HEK293 (cell line): ENCODE data around the gene LAMTOR3.

ENCODE experiments used
- ATF2 ChIP-seq: fragments of 450-650 bp; formaldehyde crosslinking; IDR thresholded peaks from 2 replicates; pipeline ENCODE4 v1.5.1; 2016; ENCODE audit warnings: missing biosample characterization, missing genetic modification characterization, low read depth
- CTCF ChIP-seq: fragments of 450-650 bp; formaldehyde crosslinking; IDR thresholded peaks from 2 replicates; pipeline ENCODE4 v1.5.1; 2016; ENCODE audit warnings: missing biosample characterization, missing genetic modification characterization
- SETDB1 ChIP-seq: IDR thresholded peaks from one replicate; pipeline ENCODE4 v1.6.1; 2017; ENCODE audit warnings: mild to moderate bottlenecking, low read length, moderate library complexity, mixed read lengths; ENCODE audit not compliant: insufficient read length
- TRIM28 ChIP-seq: IDR thresholded peaks from 2 replicates; pipeline ENCODE4 v1.6.1; 2011; ENCODE audit warnings: low read length, control low read depth, borderline replicate concordance
- ZBTB44 ChIP-seq: fragments of 450-650 bp; IDR thresholded peaks from 2 replicates; pipeline ENCODE4 v1.5.1; 2018; ENCODE audit warnings: missing biosample characterization, mild to moderate bottlenecking, missing genetic modification characterization
- ZBTB48 ChIP-seq: fragments of 450-650 bp; formaldehyde crosslinking; IDR thresholded peaks from 2 replicates; pipeline ENCODE4 v1.5.1; 2016; ENCODE audit warnings: missing biosample characterization, missing genetic modification characterization
- ZEB2 ChIP-seq: fragments of 450-650 bp; formaldehyde crosslinking; IDR thresholded peaks from 2 replicates; pipeline ENCODE4 v1.5.1; 2016; ENCODE audit warnings: missing biosample characterization, missing genetic modification characterization
- ZFP37 ChIP-seq: fragments of 450-650 bp; formaldehyde crosslinking; IDR thresholded peaks from 2 replicates; pipeline ENCODE4 v1.5.1; 2016; ENCODE audit warnings: missing biosample characterization, missing genetic modification characterization
- ZNF324 ChIP-seq: fragments of 450-650 bp; formaldehyde crosslinking; IDR thresholded peaks from 2 replicates; pipeline ENCODE4 v1.5.1; 2016; ENCODE audit warnings: missing biosample characterization, missing genetic modification characterization
- ZNF555 ChIP-seq: fragments of 450-650 bp; formaldehyde crosslinking; conservative IDR thresholded peaks from 2 replicates; pipeline ENCODE4 v1.5.1; 2017; ENCODE audit warnings: missing biosample characterization, mild to moderate bottlenecking, missing genetic modification characterization, inconsistent platforms
- ZSCAN23 ChIP-seq: fragments of 450-650 bp; formaldehyde crosslinking; IDR thresholded peaks from 2 replicates; pipeline ENCODE4 v1.5.1; 2016; ENCODE audit warnings: missing biosample characterization, missing genetic modification characterization
- TF ChIP-seq, protein P1 (sequence below): fragments of 450-650 bp; formaldehyde crosslinking; IDR thresholded peaks from 2 replicates; pipeline ENCODE4 v1.5.1; 2016; ENCODE audit warnings: missing biosample characterization, missing genetic modification characterization

GRCh38 chr4:99878604-99879003 lies 15.6 kb downstream of the LAMTOR3 start:
- TF ChIP-seq ZEB2 (tag by site-specific recombination): no peak
- no peak for TF ChIP-seq CTCF (tag by site-specific recombination)
- no peak for TF ChIP-seq SETDB1
- TF ChIP-seq ATF2 (tag by site-specific recombination): no peak
- TF ChIP-seq, protein P1, sequence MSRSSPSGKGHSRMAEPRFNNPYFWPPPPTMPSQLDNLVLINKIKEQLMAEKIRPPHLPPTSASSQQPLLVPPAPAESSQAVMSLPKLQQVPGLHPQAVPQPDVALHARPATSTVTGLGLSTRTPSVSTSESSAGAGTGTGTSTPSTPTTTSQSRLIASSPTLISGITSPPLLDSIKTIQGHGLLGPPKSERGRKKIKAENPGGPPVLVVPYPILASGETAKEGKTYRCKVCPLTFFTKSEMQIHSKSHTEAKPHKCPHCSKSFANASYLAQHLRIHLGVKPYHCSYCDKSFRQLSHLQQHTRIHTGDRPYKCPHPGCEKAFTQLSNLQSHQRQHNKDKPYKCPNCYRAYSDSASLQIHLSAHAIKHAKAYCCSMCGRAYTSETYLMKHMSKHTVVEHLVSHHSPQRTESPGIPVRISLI (tag by site-specific recombination): no peak
- no peak for TF ChIP-seq ZBTB44
- no peak for TF ChIP-seq ZFP37
- TF ChIP-seq ZSCAN23 (tag by site-specific recombination): no peak
- TF ChIP-seq TRIM28: no peak
- no peak for TF ChIP-seq ZNF324 (tag by site-specific recombination)
- no peak for TF ChIP-seq ZBTB48 (tag by site-specific recombination)
- no peak for TF ChIP-seq ZNF555 (tag by site-specific recombination)
